Keratinocyte (primary cell): ENCODE data around the gene RRP1. TPM values are rescaled to one million over a fixed set of nuclear protein-coding genes. Genes with fewer than 3 reads are reported as not detected.

Source experiments
- DNase-seq: peaks from one replicate; pipeline ENCODE4 v3.0.0-alpha.2; 2011; ENCODE audit warnings: low read depth, missing footprints, low spot score
- FAIRE-seq: peaks from 2 replicates; lab custom pipeline; 2011; peaks lifted over from hg19 to GRCh38; lab: Jason Lieb, UNC
- H2AFZ ChIP-seq: 2 replicates; pipeline ENCODE4 v1.6.0; 2012; ENCODE audit warnings: low read length, control low read depth, inconsistent platforms; ENCODE audit not compliant: control insufficient read depth
- H3K27ac ChIP-seq: 2 replicates; pipeline ENCODE4 v1.5.1; 2011; ENCODE audit warnings: low read length; ENCODE audit not compliant: control insufficient read depth, insufficient read depth
- H3K27me3 ChIP-seq: 3 replicates; pipeline ENCODE4 v1.6.0; 2011; ENCODE audit warnings: low read length; ENCODE audit not compliant: control insufficient read depth, insufficient read depth; ENCODE audit errors: extremely low read depth
- H3K36me3 ChIP-seq, 2 experiments: 2 replicates in 1 of 2; 3 replicates in 1 of 2; pipeline ENCODE4 v1.5.1; 2011; ENCODE audit warnings: low read length in 2 of 2, mild to moderate bottlenecking in 1 of 2; ENCODE audit not compliant: control insufficient read depth in 2 of 2, insufficient read depth in 2 of 2; ENCODE audit errors: extremely low read depth in 1 of 2
- H3K4me1 ChIP-seq: 3 replicates; pipeline ENCODE4 v1.5.1; 2011; ENCODE audit warnings: low read length; ENCODE audit not compliant: control insufficient read depth, insufficient read depth; ENCODE audit errors: extremely low read depth
- H3K4me2 ChIP-seq: 3 replicates; pipeline ENCODE4 v1.6.0; 2011; ENCODE audit warnings: low read depth, low read length; ENCODE audit not compliant: control insufficient read depth, insufficient read depth; ENCODE audit errors: extremely low read depth
- H3K4me3 ChIP-seq, 3 experiments: fragments of 200-600 bp in 1 of 3; sonication (generic) in 1 of 3; 2 replicates in 2 of 3; 3 replicates in 1 of 3; pipeline ENCODE4 v1.5.1; 2011 to 2016; ENCODE audit warnings: low read length in 3 of 3, mild to moderate bottlenecking in 3 of 3, control low read depth in 2 of 3, inconsistent platforms in 1 of 3, low read depth in 1 of 3, mixed read lengths in 1 of 3, mixed run types in 1 of 3, moderate library complexity in 1 of 3; ENCODE audit not compliant: control insufficient read depth in 2 of 3, insufficient read depth in 2 of 3; ENCODE audit errors: extremely low read depth in 1 of 3
- H3K79me2 ChIP-seq: 2 replicates; pipeline ENCODE4 v1.6.0; 2012; ENCODE audit warnings: low read length; ENCODE audit not compliant: control insufficient read depth, insufficient read depth
- H3K9ac ChIP-seq: 3 replicates; pipeline ENCODE4 v1.6.0; 2011; ENCODE audit warnings: low read length; ENCODE audit not compliant: control insufficient read depth, insufficient read depth; ENCODE audit errors: extremely low read depth
- H3K9me1 ChIP-seq: 3 replicates; pipeline ENCODE4 v1.6.0; 2011; ENCODE audit warnings: low read length; ENCODE audit not compliant: control insufficient read depth, insufficient read depth; ENCODE audit errors: extremely low read depth
- H3K9me3 ChIP-seq: 2 replicates; pipeline ENCODE4 v1.5.1; 2012; ENCODE audit warnings: low read depth, low read length; ENCODE audit not compliant: control insufficient read depth
- H4K20me1 ChIP-seq: 3 replicates; pipeline ENCODE4 v1.6.0; 2011; ENCODE audit warnings: low read length; ENCODE audit not compliant: control insufficient read depth, insufficient read depth; ENCODE audit errors: extremely low read depth
- CTCF ChIP-seq, 3 experiments: IDR thresholded peaks in 1 of 3; conservative IDR thresholded peaks in 1 of 3; optimal IDR thresholded peaks in 1 of 3; 2 replicates in 2 of 3; 3 replicates in 1 of 3; pipeline versions ENCODE3 to v1.5.1; 2011; ENCODE audit warnings: low read length in 3 of 3, mild to moderate bottlenecking in 3 of 3, moderate library complexity in 2 of 3, control low read depth in 1 of 3, inconsistent platforms in 1 of 3; ENCODE audit not compliant: insufficient read depth in 2 of 3; ENCODE audit errors: extremely low read depth in 1 of 3
- EZH2 ChIP-seq: IDR thresholded peaks from one replicate; pipeline ENCODE4 v1.6.1; 2012; ENCODE audit warnings: inconsistent platforms, mild to moderate bottlenecking, low read length, moderate library complexity
- dilution Hi-C: fragments of 300-500 bp; cut with MboI; formaldehyde crosslinking; loops from one replicate; pipeline ENCODE4 v1.7.0; 2020; ENCODE audit warnings: low sequenced_read_pairs; ENCODE audit not compliant: extremely low pct_ligation_motif_present
- polyA plus RNA-seq, 5 experiments: library from polyadenylated mRNA; depleted of rRNA in 3 of 5; stranded (reverse) in 3 of 5; stranded (forward) in 1 of 5; unstranded in 1 of 5; fragments of >200 nt; gene quantifications; 1 replicate in 1 of 5; 2 replicates in 3 of 5; 3 replicates in 1 of 5; pipeline versions ENCODE4 v1.2.1 to v1.2.3, GENCODE V29; 2011 to 2012; ENCODE audit warnings: missing spikeins in 2 of 5, low read depth in 1 of 5, low replicate concordance in 1 of 5

The RRP1 gene
- polyA plus RNA-seq, 1 donor (not counting 4 experiments of a cell fraction or from before 2014, with no cell fraction given) = 25.0 TPM

GRCh38 chr21:43825936-43826622 lies 36.7 kb downstream of the RRP1 start:
- Histone ChIP-seq H3K27ac (no peak overlapping the region), H4K20me1 (no peaks in the 10 kb centered on the region), H3K4me3 (no peak overlapping the region), H2AFZ (no peak overlapping the region), H3K9me3 (no peaks in the 10 kb centered on the region), H3K9ac (no peak overlapping the region), H3K36me3 (no peaks in the 10 kb centered on the region), H3K4me2 (no peak overlapping the region), H3K4me1 (peaks cover 4% of the 10 kb centered on the region), H3K9me1 (no peaks in the 10 kb centered on the region), H3K79me2 (no peaks in the 10 kb centered on the region), H3K27me3 (peaks cover 15% of the 10 kb centered on the region)
- TF ChIP-seq EZH2 = no peak
- TF ChIP-seq CTCF (optimal IDR thresholded peaks at IDR 0.05 in 1 of 3, IDR thresholded peaks at IDR 0.05 in 1 of 3, conservative IDR thresholded peaks at IDR 0.05 in 1 of 3; ENCODE audit: extremely low read depth in 1 of 3, insufficient read depth in 2 of 3, low read length in 3 of 3) = peak in 1 of 3 experiments; percentile 43
- dilution Hi-C loops = no loop called here
- DNase-seq (no peak), FAIRE-seq (no peak)

- Histone ChIP-seq H4K20me1 (no peaks in the 10 kb centered on the region), H3K4me2 (no peak overlapping the region), H3K4me1 (peaks cover 4% of the 10 kb centered on the region), H3K9ac (no peak overlapping the region), H3K36me3 (no peaks in the 10 kb centered on the region), H3K9me1 (no peaks in the 10 kb centered on the region), H3K9me3 (no peaks in the 10 kb centered on the region), H3K4me3 (no peak overlapping the region), H3K27ac (no peak overlapping the region), H2AFZ (no peak overlapping the region), H3K79me2 (no peaks in the 10 kb centered on the region), H3K27me3 (peaks cover 20% of the 10 kb centered on the region)
- no peak for DNase-seq
- TF ChIP-seq EZH2 (no peak), CTCF (optimal IDR thresholded peaks at IDR 0.05 in 1 of 3, IDR thresholded peaks at IDR 0.05 in 1 of 3, conservative IDR thresholded peaks at IDR 0.05 in 1 of 3; ENCODE audit: extremely low read depth in 1 of 3, insufficient read depth in 2 of 3, low read length in 3 of 3) (no peak)
- dilution Hi-C loops = no loop called here
- no peak for FAIRE-seq
Measured at GRCh38 chr21:43826623-43826974, 37.2 kb downstream of the RRP1 start.
